Prostate gland (tissue), 2 donors: ENCODE data around the gene MEG3.
"Not testable (repeated sequence)": the region's sequence is repeated elsewhere in the genome, so short reads cannot be mapped to it uniquely, and the experiment has no call there.

Experiments
- POLR2A ChIP-seq: fragments of 450-650 bp; IDR thresholded peaks from one replicate; pipeline ENCODE4 v1.6.1; 2016; ENCODE audit warnings: antibody characterized with exemption, mild to moderate bottlenecking
- TF ChIP-seq, protein P1 (sequence below), 4 experiments: fragments of 200-600 bp in 2 of 4; fragments of 450-650 bp in 2 of 4; sonication (generic) in 2 of 4; IDR thresholded peaks; 1 replicate in 3 of 4; 2 replicates in 1 of 4; pipeline ENCODE4 v1.5.1; 2016 to 2019; ENCODE audit warnings: antibody characterized with exemption in 4 of 4, mild to moderate bottlenecking in 2 of 4, moderate library complexity in 2 of 4

GRCh38 chr14:100801433-100801832 is 24.5 kb upstream of the MEG3 start:
- TF ChIP-seq, protein P1, sequence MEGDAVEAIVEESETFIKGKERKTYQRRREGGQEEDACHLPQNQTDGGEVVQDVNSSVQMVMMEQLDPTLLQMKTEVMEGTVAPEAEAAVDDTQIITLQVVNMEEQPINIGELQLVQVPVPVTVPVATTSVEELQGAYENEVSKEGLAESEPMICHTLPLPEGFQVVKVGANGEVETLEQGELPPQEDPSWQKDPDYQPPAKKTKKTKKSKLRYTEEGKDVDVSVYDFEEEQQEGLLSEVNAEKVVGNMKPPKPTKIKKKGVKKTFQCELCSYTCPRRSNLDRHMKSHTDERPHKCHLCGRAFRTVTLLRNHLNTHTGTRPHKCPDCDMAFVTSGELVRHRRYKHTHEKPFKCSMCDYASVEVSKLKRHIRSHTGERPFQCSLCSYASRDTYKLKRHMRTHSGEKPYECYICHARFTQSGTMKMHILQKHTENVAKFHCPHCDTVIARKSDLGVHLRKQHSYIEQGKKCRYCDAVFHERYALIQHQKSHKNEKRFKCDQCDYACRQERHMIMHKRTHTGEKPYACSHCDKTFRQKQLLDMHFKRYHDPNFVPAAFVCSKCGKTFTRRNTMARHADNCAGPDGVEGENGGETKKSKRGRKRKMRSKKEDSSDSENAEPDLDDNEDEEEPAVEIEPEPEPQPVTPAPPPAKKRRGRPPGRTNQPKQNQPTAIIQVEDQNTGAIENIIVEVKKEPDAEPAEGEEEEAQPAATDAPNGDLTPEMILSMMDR (IDR thresholded peaks at IDR 0.05), result not testable (repeated sequence)
- not testable (repeated sequence) for TF ChIP-seq POLR2A
